GM15510 (cell line): ENCODE measurements around the gene MTARC1.

Experiments used
- POLR2A ChIP-seq: IDR thresholded peaks from 3 replicates; pipeline ENCODE4 v1.6.1; 2011; ENCODE audit warnings: borderline replicate concordance; ENCODE audit not compliant: insufficient read length; ENCODE audit errors: extremely low read depth

The MTARC1 gene

DNA sequence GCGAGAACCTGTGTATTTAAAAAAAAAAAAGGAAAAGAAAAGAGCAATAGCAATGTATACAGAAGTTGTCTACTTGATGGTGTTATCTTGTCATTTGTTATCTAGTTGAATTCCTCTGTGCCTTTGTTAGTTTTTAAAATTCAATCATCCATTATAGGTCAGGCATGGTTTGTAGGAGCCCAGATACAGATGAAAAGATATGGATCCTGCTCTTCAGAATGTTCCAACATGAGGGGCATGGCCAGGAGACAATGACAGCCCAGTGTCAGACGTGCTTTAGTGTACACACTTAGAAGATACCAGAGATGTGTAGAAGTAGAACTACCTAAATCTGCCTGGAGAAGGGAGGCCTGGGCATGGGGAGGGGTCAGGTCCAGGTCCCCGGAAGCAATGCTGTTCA is 22.0 kb upstream of the MTARC1 start:
- no peak for TF ChIP-seq POLR2A

DNA sequence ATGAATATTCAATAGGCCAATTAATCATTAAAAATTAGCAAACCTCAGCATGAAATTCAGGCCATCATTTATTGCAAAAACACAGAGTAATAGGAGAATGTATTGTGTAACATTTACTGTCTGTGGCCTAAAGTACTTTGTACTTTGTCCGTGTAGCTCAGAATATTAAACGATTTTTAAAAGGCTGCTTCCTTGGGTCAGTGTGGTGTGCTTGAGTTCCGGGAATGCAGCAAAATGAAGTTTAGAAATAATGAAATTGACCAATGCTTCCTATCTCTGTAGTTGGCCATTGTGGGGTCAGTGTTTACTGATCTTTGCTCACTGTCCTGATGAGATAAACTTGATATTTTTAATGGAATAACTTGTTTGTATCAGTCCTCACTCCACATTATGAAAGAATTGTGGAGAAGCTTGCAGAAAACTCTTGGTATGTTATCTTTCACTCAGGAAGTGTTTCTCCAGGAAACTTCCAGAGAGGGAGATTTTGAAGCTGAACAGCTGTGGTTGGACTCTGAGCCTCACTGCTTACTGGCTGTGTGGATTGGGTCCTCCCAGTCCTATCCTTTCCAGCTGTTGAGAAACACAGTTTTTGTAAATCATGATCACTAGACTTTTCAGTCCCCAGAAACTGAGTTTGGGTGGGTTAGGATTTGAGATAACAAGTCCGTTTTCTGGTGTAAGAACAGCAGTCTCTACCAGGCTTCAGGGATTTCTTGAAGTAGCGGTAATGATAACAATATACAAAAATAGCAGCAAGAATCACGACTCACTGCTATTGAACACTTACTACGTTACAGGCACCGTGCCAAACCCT is 19.2 kb upstream of the MTARC1 start:
- no peak for TF ChIP-seq POLR2A

DNA sequence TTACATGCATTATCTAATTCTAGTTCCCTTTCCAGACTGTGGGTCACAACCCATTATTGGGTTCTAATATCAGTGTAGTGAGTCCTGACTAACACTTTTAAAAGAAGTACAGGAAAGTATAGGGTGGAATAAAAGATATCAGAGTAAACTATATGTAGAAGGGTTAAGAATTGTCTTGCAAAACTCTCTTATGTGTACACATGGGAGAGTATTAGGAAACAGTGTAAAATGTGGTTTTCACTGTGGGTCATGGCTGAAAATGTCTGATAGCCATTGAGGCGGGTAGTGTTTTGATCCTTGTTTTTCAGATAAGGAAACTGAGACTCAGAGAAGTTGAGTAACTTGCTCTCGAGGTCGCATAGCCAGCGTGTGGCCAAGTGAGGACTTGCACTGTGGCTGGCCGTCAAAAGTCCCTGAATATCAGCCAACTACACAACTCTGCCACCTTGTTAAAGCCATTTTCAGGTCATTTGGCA is 18.5 kb upstream of the MTARC1 start:
- no peak for TF ChIP-seq POLR2A

DNA sequence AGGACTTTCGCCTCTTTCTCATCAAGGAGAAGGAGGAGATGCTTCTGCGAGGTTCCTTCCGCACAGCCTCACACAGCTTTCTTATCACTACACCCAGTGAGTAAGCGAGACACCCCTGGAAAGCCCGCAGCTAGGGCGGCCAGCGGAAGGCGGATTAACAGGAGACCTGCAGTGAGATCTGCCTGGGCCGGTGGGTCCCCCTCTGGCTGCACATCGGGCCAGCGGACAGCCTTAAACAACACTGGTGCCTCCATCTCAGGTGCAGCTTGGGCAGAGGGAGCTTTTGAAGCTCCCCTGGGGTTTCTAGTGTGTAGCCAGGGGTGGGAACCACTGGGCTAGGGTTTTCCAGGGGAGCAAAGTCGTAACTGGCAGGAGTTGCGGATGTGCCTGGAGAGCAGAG is 17.5 kb upstream of the MTARC1 start:
- TF ChIP-seq POLR2A, result no peak

DNA sequence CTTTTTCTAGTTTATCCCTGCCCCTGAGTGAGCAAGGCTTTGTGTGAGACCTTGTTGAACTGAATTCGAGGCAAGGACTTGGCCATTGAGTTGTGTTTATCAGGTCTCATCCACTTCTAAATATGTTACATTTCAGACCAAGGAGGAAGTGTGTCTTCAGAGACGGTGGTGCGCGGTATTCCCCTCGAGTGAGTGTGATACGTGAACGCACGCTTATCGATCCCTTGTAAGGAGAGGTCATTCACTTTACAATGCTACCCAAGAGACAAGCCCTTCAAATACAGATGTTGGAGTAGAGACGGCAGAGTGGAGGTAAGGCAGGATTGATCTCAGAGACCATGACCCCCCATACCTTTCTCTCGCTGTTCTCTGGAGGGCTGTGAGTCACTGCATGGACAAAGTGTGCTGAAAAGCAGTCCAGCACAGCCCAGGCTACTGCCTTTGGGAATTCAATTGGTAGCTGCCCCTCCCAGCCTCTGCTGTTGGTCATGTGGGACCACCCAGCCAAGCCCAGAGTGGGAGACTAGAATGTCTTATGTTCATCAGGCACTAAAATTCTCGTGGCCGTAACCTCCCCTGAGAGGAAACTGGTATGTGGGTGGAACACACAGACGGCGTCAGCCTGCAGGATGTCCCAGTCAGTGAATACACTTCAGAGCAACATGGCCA is 16.3 kb upstream of the MTARC1 start:
- peak; percentile 13 for TF ChIP-seq POLR2A

DNA sequence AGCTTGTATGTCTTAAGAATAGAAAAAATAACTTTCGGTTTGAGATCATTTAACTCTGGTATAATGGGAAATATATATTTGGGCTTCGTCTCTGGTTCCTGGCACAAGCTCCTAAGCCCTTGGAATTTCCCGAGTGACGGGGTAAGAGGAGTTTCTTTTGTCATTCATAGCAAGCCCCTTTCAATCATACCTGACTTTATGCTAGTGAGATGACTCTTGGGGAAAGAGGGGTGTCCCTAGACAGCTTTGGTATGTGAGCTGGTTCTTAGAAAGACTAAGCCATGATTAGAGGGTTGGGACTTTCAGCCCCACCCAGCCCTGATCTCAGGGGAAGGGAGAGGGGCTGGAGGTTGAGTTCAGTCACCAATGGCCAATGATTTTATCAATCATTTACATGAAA is 13.9 kb upstream of the MTARC1 start:
- no peak for TF ChIP-seq POLR2A

DNA sequence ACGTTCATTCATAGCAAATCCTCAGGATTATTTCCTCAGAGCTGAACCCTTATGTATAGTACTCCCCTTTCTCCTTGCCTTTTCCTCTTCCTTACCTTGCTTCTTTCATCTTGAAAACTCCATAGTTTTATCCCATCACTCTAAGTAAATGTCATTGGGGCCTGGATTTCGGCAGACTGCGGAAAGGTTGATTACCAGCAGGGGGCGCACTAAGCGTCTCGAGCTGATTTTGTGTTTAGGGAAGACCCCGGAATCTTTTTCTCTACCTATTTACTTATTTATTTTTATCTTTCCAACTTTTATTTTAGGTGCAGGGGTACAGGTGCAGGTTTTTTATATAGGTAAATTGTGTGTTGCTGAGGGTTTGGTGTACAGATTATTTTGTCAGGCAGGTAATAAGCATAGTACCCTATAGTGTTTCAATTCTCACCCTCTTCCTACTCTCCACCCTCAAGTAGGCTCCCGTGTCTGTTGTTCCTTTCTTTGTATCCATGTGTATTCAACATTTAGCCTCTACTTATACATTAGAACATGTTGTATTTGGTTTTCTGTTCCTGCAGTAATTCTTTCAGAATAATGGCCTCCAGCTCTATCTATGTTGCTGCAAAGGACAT is 11.4 kb upstream of the MTARC1 start:
- TF ChIP-seq POLR2A, result no peak

DNA sequence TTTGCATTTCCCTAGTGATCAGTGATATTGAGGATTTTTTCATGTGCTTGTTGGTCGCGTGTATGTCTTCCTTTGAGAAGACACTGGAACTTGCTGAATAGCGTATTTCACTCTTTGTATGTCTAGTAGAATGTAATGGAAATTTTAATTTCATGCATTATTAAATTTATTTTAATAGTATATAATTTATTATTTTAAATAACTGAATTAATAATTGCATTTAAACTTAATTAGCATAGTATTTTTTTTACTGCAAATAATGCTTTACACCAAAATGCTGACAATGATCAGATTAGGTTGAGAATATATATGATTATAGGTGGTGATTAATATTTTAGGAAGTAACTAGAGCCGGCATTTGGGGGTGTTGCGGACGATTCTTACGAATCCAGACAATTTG is 10.5 kb upstream of the MTARC1 start:
- TF ChIP-seq POLR2A, result no peak

DNA sequence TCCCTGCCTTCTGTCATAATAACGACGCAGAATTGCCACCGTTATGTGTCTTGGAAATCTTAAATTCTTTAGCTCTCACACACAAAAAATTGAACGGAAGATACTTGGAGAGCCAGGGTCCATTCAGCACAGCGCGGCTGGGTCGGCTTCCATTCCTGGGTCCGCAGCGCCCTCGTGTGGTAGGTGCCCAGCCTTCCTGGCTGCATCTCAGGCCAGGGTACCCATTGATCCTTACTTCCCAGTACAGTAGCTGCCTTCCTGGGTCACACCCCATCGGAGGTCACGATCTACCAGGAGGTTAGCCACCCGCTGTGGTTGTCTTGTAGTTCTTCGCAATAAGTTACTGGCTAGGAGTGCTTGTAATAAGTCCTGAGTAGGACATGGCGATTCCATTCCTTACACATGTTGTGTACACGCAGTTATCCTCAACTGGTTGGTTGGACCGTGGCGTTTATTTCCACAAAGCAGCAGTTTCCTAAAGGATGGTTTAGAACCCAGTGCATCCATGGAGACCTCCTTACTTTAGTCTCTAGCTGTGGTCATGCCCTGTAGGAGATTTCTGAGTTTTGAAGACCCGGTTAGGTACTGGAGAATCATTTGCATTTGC is 9.9 kb upstream of the MTARC1 start:
- TF ChIP-seq POLR2A, result no peak

DNA sequence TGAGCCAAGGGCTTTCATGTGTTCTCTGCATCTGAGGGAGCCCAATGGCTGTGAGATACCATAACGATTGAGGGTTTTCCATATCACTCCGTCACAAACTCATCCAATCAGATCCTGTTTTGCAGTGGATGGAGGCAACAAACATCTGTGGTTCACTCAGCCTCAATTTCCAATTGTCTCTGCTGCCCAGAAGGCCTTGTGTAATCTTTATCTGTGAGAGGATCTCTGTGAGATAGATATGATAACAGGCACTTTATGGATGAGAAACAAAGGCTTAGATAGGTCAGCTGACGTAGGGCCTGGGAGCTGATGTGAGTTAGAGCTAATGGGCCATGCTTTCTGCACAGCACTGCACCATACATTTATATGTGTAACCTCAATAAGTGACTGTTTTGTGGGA is 3.3 kb upstream of the MTARC1 start:
- no peak for TF ChIP-seq POLR2A

DNA sequence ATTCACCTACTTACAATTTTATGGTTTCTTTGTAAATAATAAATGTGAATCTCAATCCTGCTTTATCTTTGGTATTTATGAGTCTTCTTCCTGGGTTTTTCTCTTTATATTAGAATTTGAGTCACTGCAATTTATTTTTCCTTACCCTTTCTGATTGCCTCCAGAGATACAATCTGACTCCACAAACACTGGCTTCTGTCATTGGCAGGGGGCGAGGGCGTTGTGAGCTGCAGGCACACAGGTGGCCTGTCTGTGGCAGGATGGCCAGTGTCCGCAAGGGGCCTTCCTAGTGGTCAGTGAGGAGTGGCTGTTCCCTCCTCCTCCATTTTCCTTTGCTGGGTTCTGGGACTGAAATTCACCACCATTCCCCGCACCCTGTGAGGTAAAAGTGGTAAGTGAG is 2.0 kb upstream of the MTARC1 start:
- no peak for TF ChIP-seq POLR2A

DNA sequence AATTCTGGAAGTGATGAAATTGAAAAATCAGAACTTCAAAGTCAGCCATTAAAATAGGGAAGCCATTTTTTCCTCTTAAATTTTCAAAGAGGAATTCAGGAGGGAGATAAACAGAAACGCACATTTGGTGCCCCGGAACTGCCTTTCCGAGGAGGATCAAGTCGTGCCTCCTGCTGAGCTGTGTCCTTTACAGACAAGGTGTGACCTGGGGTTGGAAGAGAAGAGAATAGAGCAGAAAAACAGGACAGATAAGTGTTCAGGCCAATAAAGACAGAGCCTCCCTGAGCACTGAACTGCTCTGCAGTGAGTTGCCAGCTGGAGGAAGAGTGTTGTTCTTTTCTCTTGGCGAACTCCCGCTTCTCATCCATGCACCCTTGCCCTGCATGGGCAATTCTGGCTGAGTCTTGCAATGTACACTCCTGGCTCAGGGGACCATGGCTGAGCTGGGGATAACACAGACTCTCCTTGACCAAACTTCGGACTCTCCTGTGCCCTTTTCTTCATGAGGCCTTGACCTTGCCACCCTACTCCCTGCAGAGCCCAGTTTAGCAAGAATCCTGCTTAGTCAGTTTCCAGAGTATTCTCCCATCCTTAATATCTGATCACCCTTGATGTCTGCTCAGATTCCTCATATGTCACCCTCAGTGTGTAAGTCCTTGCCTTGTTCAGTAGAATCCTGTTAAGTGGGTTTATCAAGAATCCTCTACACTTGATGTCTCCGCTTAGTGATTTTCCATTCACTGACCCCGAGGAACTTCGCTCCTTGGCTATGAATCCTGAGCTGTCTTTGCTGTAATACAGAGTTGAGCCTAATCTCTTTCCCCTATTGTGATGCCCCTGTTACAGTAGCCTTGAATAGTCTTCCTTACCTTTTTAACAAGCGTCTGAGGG is 1.3 kb upstream of the MTARC1 start:
- no peak for TF ChIP-seq POLR2A

DNA sequence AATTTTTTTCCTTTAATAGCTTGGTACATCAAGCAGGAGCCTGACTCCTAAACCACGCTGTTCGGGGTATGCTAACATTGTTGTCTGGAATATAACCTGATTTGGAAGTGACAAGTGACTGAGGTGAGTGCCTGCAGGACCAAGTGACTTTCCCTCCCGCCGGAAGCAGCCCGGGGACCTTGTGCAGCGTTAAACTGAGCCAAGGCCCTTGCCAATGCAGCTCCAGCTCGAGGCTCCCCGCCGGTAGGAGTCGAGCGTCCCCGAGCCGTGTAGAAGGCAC is 716 bp upstream of the MTARC1 start:
- TF ChIP-seq POLR2A, result no peak

DNA sequence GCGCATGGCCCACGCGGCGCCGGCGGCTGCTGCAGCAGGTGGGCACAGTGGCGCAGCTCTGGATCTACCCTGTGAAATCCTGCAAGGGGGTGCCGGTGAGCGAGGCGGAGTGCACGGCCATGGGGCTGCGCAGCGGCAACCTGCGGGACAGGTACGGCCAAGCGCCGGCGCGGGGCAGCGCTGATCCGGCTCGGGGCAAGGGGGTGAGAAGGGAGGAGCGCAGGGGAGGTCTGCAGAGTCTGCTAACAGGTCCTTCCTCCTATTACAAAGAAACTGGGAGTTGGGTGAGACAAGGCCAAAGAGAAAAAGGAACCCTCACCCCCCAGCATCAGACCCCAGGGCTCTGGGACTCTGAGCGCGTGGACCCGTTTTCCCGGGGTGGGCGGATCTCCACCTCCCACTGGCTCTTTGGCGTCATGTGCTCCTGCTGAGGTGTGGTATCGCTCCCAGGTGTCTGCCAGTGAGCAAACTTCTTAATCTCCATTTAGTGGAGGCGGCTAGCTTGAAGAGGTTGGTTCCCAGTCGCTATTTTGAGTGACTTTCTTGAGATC is 431 bp downstream of the MTARC1 start:
- TF ChIP-seq POLR2A, result no peak

DNA sequence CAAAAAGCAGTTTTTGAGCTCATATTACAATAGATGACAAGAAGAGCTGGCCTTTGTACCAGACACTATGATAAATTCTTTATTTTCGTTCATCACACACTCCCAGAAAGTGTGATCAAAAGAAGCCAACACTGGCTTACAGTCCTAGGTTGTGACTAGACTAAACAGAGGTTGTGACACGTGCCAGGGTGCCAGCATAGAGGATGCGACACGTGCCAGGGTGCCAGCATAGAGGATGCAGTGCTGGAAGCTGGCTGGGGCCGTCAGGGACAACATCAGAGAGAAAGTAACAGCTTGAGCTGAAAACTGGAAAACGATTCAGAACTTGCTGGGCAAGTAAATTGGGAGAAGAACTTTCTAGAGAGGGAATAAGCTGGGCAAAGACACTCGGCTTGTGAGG is 2.2 kb downstream of the MTARC1 start:
- TF ChIP-seq POLR2A, result no peak

DNA sequence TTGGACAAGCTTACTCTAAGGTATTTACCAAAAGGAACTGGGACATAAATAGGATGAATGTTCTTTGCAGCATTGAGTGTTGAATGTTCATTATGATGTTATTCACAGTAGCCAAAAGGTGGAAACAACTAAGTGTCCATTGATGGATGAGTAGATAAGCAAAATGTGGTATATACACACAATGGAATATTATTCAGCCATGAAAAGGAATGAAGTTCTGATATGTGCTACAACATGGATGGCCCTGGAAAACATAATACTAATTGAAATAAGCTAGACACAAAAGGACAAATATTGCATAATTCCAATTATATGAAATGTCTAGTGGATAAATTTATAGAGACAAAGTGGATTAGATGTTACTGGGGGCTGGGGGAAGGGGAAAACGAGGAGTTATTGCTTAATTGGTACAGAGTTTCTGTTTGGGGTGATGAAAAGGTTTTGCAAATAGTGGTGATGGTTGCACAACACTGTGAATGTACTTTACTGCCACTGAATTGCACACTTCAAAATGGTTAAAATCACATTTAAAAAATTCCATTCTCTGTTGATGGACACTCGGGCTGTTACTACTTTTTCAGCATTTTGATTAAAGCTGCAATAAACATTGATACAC is 2.9 kb downstream of the MTARC1 start:
- no peak for TF ChIP-seq POLR2A
